Endothelial cell of umbilical vein (primary cell): ENCODE measurements around the gene MPEG1. TPM values are rescaled to one million over a fixed set of nuclear protein-coding genes. Genes with fewer than 3 reads are reported as not detected.

ENCODE experiments used
- BruUV-seq: library from RNA; stranded (reverse); fragments of 400-500 nt; replicated peaks from 2 replicates; lab custom pipeline; 2021; lab: Mats Ljungman, UMichigan
- CTCF ChIA-PET: fragments of 300-600, 350-600 bp; sonication (Branson Sonifier 250); formaldehyde crosslinking; loops from one replicate; lab custom pipeline; 2021; ENCODE audit warnings: antibody characterized with exemption, inconsistent platforms; lab: Charles Lee
- POLR2A ChIA-PET: fragments of 300-600, 350-600 bp; sonication (Branson Sonifier 250); formaldehyde crosslinking; loops from one replicate; lab custom pipeline; 2021; ENCODE audit warnings: antibody characterized with exemption, inconsistent platforms; lab: Charles Lee
- DNase-seq: peaks from one replicate; pipeline ENCODE4 v3.0.0-alpha.2; 2011; ENCODE audit warnings: low read depth, low spot score
- FAIRE-seq: peaks from 2 replicates; lab custom pipeline; 2011; peaks lifted over from hg19 to GRCh38; lab: Jason Lieb, UNC
- H2AFZ ChIP-seq: 2 replicates; pipeline ENCODE4 v1.6.0; 2012; ENCODE audit warnings: low read depth, low read length, control low read depth, inconsistent platforms
- H3K27ac ChIP-seq: 2 replicates; pipeline ENCODE4 v1.5.1; 2011; ENCODE audit warnings: low read depth, mild to moderate bottlenecking, control low read depth, low read length, moderate library complexity; ENCODE audit not compliant: insufficient read depth
- H3K27me3 ChIP-seq, 2 experiments: 2 replicates each; pipeline versions ENCODE4 v1.6.0 to v1.6.1; 2011; ENCODE audit warnings: low read length in 2 of 2, mixed read lengths in 1 of 2; ENCODE audit not compliant: control insufficient read depth in 2 of 2, insufficient read depth in 2 of 2
- H3K36me3 ChIP-seq, 2 experiments: 2 replicates in 1 of 2; 3 replicates in 1 of 2; pipeline ENCODE4 v1.5.1; 2011; ENCODE audit warnings: low read length in 2 of 2, mild to moderate bottlenecking in 1 of 2, moderate library complexity in 1 of 2; ENCODE audit not compliant: control insufficient read depth in 2 of 2, insufficient read depth in 2 of 2; ENCODE audit errors: extremely low read depth in 1 of 2
- H3K4me1 ChIP-seq: 3 replicates; pipeline ENCODE4 v1.5.1; 2011; ENCODE audit warnings: mild to moderate bottlenecking, low read length; ENCODE audit not compliant: control insufficient read depth, insufficient read depth; ENCODE audit errors: extremely low read depth
- H3K4me2 ChIP-seq: 2 replicates; pipeline ENCODE4 v1.6.1; 2011; ENCODE audit warnings: low read length, control low read depth, mixed read lengths; ENCODE audit not compliant: insufficient read depth
- H3K4me3 ChIP-seq, 3 experiments: fragments of 200-600 bp in 1 of 3; sonication (generic), shearing (Covaris generic) in 1 of 3; replicated peaks in 1 of 3; 2 replicates each; pipeline ENCODE4 v1.5.1; 2011 to 2016; ENCODE audit warnings: control low read depth in 3 of 3, low read length in 3 of 3, mild to moderate bottlenecking in 2 of 3, inconsistent platforms in 1 of 3, low read depth in 1 of 3, moderate library complexity in 1 of 3; ENCODE audit not compliant: insufficient read depth in 1 of 3
- H3K79me2 ChIP-seq: 2 replicates; pipeline ENCODE4 v1.6.0; 2012; ENCODE audit warnings: low read length, inconsistent platforms; ENCODE audit not compliant: control insufficient read depth, insufficient read depth
- H3K9ac ChIP-seq: replicated peaks from 2 replicates; pipeline ENCODE3; 2011; ENCODE audit warnings: low read length, control low read depth; ENCODE audit not compliant: insufficient read depth; ENCODE audit errors: extremely low read depth
- H3K9me1 ChIP-seq: replicated peaks from 3 replicates; pipeline ENCODE4 v1.6.0; 2011; ENCODE audit warnings: mild to moderate bottlenecking, low read length; ENCODE audit not compliant: control insufficient read depth, insufficient read depth; ENCODE audit errors: extremely low read depth
- H3K9me3 ChIP-seq: replicated peaks from 2 replicates; pipeline ENCODE4 v1.5.1; 2012; ENCODE audit warnings: low read length, inconsistent platforms; ENCODE audit not compliant: control insufficient read depth, insufficient read depth
- H4K20me1 ChIP-seq: replicated peaks from 2 replicates; pipeline ENCODE3; 2011; ENCODE audit warnings: mild to moderate bottlenecking, low read length; ENCODE audit not compliant: control insufficient read depth, insufficient read depth; ENCODE audit errors: extremely low read depth
- CTCF ChIP-seq, 2 donors: IDR thresholded peaks; 1 replicate in 1 of 2; 2 replicates in 1 of 2; pipeline ENCODE4 v1.5.1; 2011; ENCODE audit warnings: low read length in 2 of 2, mild to moderate bottlenecking in 2 of 2, moderate library complexity in 2 of 2, control low read depth in 1 of 2, inconsistent platforms in 1 of 2, low read depth in 1 of 2; ENCODE audit not compliant: insufficient read depth in 1 of 2; ENCODE audit errors: extremely low read depth in 1 of 2
- EZH2 ChIP-seq: IDR thresholded peaks from 2 replicates; pipeline ENCODE4 v1.6.1; 2012; ENCODE audit warnings: borderline replicate concordance, low read depth, mild to moderate bottlenecking, moderate library complexity, low read length, inconsistent platforms; ENCODE audit not compliant: severe bottlenecking
- FOS ChIP-seq: IDR thresholded peaks from 2 replicates; pipeline ENCODE4 v1.6.1; 2011; ENCODE audit warnings: mild to moderate bottlenecking, low read length, moderate library complexity, borderline replicate concordance; ENCODE audit not compliant: insufficient read depth
- GATA2 ChIP-seq: IDR thresholded peaks from 2 replicates; pipeline ENCODE4 v1.7.0; 2011; ENCODE audit warnings: low read depth, mild to moderate bottlenecking, moderate library complexity, mixed read lengths, low read length; ENCODE audit not compliant: insufficient read length, insufficient read depth
- JUN ChIP-seq: IDR thresholded peaks from 2 replicates; pipeline ENCODE4 v1.6.1; 2011; ENCODE audit warnings: borderline replicate concordance, low read depth; ENCODE audit not compliant: insufficient read length, insufficient read depth
- MAX ChIP-seq: IDR thresholded peaks from 2 replicates; pipeline ENCODE4 v1.6.1; 2011; ENCODE audit not compliant: insufficient read depth, insufficient read length
- MYC ChIP-seq: IDR thresholded peaks from one replicate; pipeline ENCODE4 v1.6.1; 2011; ENCODE audit warnings: mild to moderate bottlenecking, low read depth, low read length
- POLR2A ChIP-seq: IDR thresholded peaks from 2 replicates; pipeline ENCODE4 v1.6.1; 2012; ENCODE audit warnings: low read depth, mild to moderate bottlenecking, control low read depth, low read length
- POLR2AphosphoS5 ChIP-seq: IDR thresholded peaks from 2 replicates; pipeline ENCODE4 v1.6.1; 2012; ENCODE audit warnings: low read depth, mild to moderate bottlenecking, control low read depth, low read length, moderate library complexity; ENCODE audit not compliant: insufficient read depth
- dilution Hi-C: fragments of 300-500 bp; cut with MboI; formaldehyde crosslinking; loops from one replicate; pipeline ENCODE4 v1.15.0; 2019; ENCODE audit warnings: low sequenced_read_pairs; ENCODE audit not compliant: extremely low pct_ligation_motif_present
- intact Hi-C: fragments of 100-400 bp; cut with micrococcal nuclease; formaldehyde crosslinking; loops from one replicate; pipeline ENCODE4 v1.10.0; 2022
- polyA plus RNA-seq, 4 experiments: library from polyadenylated mRNA; depleted of rRNA in 3 of 4; stranded (reverse) in 3 of 4; unstranded in 1 of 4; fragments of >200 nt; gene quantifications; 2 replicates each; pipeline versions ENCODE4 v1.2.1 to v1.2.3, GENCODE V29; 2011 to 2012; ENCODE audit warnings: missing spikeins in 1 of 4
- total RNA-seq: library from RNA; stranded (reverse); gene quantifications from 2 replicates; pipeline ENCODE4 v1.2.3, GENCODE V29; 2021

The MPEG1 gene
- total and polyA plus RNA-seq, 2 donors (not counting 3 experiments of a cell fraction or from before 2014, with no cell fraction given): not detected

- CTCF ChIA-PET: interaction anchor here (7.5 kb wide), 1 partner anchor 30 kb away, joined by 143 read pairs; the partner anchor contains the start of gene DTX4
- no peak overlapping the region for H3K4me2 ChIP-seq
- dilution Hi-C loops: no loop called here
- DNase-seq (no peak), FAIRE-seq (no peak)
- H3K4me1 ChIP-seq: no peaks in the 10 kb centered on the region
- no peaks in the 10 kb centered on the region for H4K20me1 ChIP-seq
- POLR2A ChIA-PET: no interaction called here
- H3K9me1 ChIP-seq: no peaks in the 10 kb centered on the region
- H3K9me3 ChIP-seq: no peaks in the 10 kb centered on the region
- intact Hi-C loops: no loop called here
- no peak for TF ChIP-seq MAX
- TF ChIP-seq FOS: no peak
- no peak for TF ChIP-seq JUN
- TF ChIP-seq MYC: no peak
- no TSS peak for BruUV-seq
- peaks cover 0 to 3% of the 10 kb centered on the region in 2 experiments for H3K27me3 ChIP-seq
- H3K36me3 ChIP-seq: no peaks in the 10 kb centered on the region
- no peak overlapping the region for H3K4me3 ChIP-seq
- H3K27ac ChIP-seq: no peak overlapping the region
- H3K79me2 ChIP-seq: no peaks in the 10 kb centered on the region
- no peak overlapping the region for H3K9ac ChIP-seq
- no peak overlapping the region for H2AFZ ChIP-seq
These were observed 12.3 kb downstream of the MPEG1 start for GRCh38 chr11:59200423-59200746.

GRCh38 chr11:59199546-59200422 is 12.9 kb downstream of the MPEG1 start:
- intact Hi-C loops: no loop called here
- no peaks in the 10 kb centered on the region for H3K9me3 ChIP-seq
- H3K27ac ChIP-seq: no peak overlapping the region
- FAIRE-seq: no peak
- no peaks in the 10 kb centered on the region for H3K9me1 ChIP-seq
- H3K4me1 ChIP-seq: no peaks in the 10 kb centered on the region
- dilution Hi-C loops: no loop called here
- H3K27me3 ChIP-seq: peaks cover 3% of the 10 kb centered on the region in 2 experiments
- no TSS peak for BruUV-seq
- no peaks in the 10 kb centered on the region for H3K79me2 ChIP-seq
- no peak overlapping the region for H3K4me3 ChIP-seq
- H3K36me3 ChIP-seq: no peaks in the 10 kb centered on the region
- ChIA-PET POLR2A (no interaction called here), CTCF (interaction anchor here (7.5 kb wide), 1 partner anchor 29 kb away, joined by 143 read pairs; the partner anchor contains the start of gene DTX4)
- no peak overlapping the region for H3K9ac ChIP-seq
- no peak for DNase-seq
- no peak overlapping the region for H3K4me2 ChIP-seq
- no peak overlapping the region for H2AFZ ChIP-seq
- no peak for TF ChIP-seq MYC
- no peak for TF ChIP-seq MAX
- TF ChIP-seq POLR2AphosphoS5: no peak
- no peak for TF ChIP-seq EZH2
- no peak for TF ChIP-seq CTCF (IDR thresholded peaks at IDR 0.05; ENCODE audit: extremely low read depth in 1 of 2, insufficient read depth in 1 of 2, low read depth in 1 of 2, low read length in 2 of 2)
- TF ChIP-seq GATA2: no peak
- TF ChIP-seq FOS: no peak
- TF ChIP-seq POLR2A: no peak
- no peak for TF ChIP-seq JUN
- H4K20me1 ChIP-seq: no peaks in the 10 kb centered on the region
